ENCODE data around the gene SMYD3.
"Not testable (repeated sequence)": the region's sequence is repeated elsewhere in the genome, so short reads cannot be mapped to it uniquely, and the experiment has no call there.

Gene SMYD3

DNA sequence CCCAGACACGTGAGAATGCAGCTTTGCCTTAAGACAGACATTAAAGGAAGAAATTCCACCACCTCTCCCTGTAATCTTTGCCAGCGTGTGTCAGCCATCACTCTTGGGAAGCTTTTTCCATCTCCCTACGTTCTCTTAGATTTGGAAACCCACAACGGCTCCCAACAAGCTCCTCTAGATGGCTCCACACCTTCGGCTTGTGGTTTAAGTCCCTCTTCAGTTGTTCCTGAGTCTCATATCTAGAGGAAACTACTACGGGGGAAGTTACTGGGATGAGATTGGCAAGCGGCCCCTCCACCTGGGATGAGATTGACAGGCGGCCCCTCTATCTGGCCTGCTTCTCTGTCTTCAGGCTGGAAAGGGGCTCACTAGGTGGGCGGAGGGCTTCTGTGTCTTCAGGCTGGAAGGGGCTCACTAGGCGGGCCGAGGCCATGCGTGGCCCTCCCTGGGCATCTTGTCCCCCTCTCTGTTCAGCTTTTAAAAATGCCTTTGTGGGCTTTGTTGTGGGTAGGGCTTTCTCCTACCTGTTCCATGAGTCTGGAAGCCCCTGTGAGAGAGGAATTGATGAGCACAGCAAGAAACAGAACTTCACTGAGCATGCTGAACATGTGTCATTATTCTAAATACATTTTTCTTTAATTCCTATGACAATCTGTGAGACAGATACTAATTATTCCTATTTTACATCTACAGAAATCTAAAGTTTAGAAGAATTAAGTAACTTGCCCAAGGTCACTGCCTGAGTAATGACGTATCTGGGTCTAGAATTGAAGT lies 681.8 kb downstream of the SMYD3 start:
- no peak for DNase-seq
- Mint-ChIP-seq H3K27ac (no peak overlapping the region), H3K4me1 (no peaks in the 10 kb centered on the region), H3K36me3 (peaks cover 1% of the 10 kb centered on the region), H3K9me3 (peaks cover 20% of the 10 kb centered on the region), H3K4me3 (no peak overlapping the region), H3K27me3 (no peaks in the 10 kb centered on the region)
- CTCF ChIA-PET: no interaction called here

DNA sequence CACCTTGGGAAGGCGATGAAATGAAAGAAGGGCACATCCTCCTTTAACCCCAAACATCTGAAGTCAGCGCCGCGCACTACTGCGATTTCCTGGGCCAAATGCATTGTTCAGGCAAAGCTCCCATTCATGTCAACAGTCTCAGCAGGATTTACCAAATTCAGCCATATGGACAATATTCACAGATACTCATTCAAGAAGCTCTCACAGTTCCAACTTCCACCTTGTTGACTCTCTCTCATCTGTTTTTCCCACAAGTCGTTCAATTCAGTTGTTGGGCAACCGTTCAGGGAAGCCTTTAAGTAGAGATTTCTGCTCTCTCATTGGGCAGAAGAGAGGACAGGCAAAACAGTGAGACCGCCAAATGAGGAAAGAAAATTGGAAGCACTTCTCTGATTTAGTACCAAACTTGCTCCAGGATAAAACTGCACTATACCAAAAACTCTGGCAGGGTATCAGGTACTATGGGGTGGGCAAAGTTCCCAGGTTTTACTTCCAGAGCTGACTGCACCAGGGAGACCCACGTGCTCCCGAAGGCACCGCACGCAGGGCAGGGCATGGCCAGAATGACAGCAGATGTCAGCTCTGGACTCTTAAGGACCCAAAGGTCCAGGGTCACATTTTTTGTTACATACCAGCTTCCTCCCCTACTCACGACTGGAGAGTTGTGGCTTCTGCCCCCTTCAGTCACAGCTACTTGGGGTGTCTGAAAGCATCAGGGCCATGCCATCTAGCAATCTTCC lies 683.5 kb downstream of the SMYD3 start:
- Mint-ChIP-seq H3K9me3 (peaks cover 19% of the 10 kb centered on the region), H3K4me3 (no peak overlapping the region), H3K27me3 (no peaks in the 10 kb centered on the region), H3K4me1 (no peaks in the 10 kb centered on the region), H3K36me3 (peaks cover 1% of the 10 kb centered on the region), H3K27ac (no peak overlapping the region)
- CTCF ChIA-PET: no interaction called here
- DNase-seq: no peak

DNA sequence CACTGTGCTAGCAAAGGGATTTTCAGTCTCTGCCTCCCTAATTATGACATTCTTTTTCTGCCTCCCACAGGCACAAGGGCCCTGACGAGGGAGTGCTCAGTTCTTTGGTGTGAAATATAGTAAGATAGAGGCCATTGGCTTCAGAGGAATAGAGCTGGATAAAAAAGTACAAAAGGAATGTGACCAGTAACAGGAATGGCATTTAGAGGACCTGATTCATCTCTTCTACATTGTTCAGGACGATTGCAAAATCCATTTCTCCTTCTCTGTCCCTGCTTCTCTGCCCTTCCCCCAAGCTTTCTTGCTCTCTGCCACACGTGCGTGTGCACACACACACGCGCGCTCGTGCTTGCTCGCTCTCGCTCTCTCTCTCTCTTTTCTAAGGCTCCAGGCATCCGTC lies 684.1 kb downstream of the SMYD3 start:
- Mint-ChIP-seq H3K4me1 (no peaks in the 10 kb centered on the region), H3K36me3 (peaks cover 1% of the 10 kb centered on the region), H3K27me3 (no peaks in the 10 kb centered on the region), H3K4me3 (no peak overlapping the region), H3K27ac (no peak overlapping the region), H3K9me3 (peaks cover 19% of the 10 kb centered on the region)
- CTCF ChIA-PET: no interaction called here
- DNase-seq: no peak

DNA sequence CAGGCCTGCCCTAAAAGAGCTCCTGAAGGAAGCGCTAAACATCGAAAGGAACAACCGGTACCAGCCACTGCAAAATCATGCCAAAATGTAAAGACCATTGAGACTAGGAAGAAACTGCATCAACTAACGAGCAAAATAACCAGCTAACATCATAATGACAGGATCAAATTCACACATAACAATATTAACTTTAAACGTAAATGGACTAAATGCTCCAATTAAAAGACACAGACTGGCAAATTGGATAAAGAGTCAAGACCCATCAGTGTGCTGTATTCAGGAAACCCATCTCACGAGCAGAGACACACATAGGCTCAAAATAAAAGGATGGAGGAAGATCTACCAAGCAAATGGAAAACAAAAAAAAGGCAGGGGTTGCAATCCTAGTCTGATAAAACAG lies 688.7 kb downstream of the SMYD3 start:
- H3K9me3 Mint-ChIP-seq, H3K27me3 Mint-ChIP-seq, CTCF ChIA-PET, H3K4me3 Mint-ChIP-seq, DNase-seq, H3K27ac Mint-ChIP-seq, H3K4me1 Mint-ChIP-seq, H3K36me3 Mint-ChIP-seq: not testable (repeated sequence)

DNA sequence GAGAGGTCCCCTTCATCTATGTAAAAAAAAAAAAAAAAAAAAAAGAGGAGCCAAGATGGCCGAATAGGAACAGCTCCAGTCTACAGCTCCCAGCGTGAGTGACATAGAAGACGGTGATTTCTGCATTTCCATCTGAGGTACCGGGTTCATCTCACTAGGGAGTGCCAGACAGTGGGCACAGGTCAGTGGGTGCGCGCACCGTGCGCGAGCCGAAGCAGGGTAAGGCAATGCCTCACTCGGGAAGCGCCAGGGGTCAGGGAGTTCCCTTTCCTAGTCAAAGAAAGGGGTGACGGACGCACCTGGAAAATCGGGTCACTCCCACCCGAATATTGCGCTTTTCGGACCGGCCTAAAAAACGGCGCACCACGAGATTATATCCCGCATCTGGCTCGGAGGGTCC lies 690.6 kb downstream of the SMYD3 start:
- H3K27ac Mint-ChIP-seq, H3K9me3 Mint-ChIP-seq, H3K4me3 Mint-ChIP-seq, H3K36me3 Mint-ChIP-seq, H3K27me3 Mint-ChIP-seq, DNase-seq, H3K4me1 Mint-ChIP-seq: not testable (repeated sequence)
- CTCF ChIA-PET: interaction anchor here (0.5 kb wide), 1 partner anchor 14 kb away, joined by 3 read pairs; no protein-coding TSS in a partner anchor

DNA sequence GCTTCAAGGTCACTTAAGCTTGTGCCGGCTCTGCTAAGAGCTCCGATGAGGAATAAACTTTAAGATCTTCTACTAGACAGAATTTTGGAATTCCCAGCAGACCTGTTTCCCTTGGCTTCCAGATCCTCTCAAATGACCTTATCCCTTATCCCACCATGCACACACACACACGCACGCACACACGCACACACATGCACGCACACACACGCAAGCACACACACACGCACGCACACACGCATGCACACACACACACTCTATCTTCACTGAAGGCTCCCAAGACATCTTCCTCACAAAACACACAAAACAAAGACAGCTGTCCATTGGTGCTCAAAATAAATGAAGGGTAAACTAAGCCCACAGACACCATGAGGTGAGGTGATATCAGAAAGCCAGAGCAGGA lies 692.4 kb downstream of the SMYD3 start:
- Mint-ChIP-seq H3K9me3 (peaks cover 2% of the 10 kb centered on the region), H3K4me1 (no peaks in the 10 kb centered on the region), H3K27ac (no peak overlapping the region), H3K27me3 (no peaks in the 10 kb centered on the region), H3K36me3 (no peaks in the 10 kb centered on the region), H3K4me3 (no peak overlapping the region)
- CTCF ChIA-PET: interaction anchor here (1.2 kb wide), 1 partner anchor 126 kb away, joined by 3 read pairs; no protein-coding TSS in a partner anchor
- DNase-seq: no peak

DNA sequence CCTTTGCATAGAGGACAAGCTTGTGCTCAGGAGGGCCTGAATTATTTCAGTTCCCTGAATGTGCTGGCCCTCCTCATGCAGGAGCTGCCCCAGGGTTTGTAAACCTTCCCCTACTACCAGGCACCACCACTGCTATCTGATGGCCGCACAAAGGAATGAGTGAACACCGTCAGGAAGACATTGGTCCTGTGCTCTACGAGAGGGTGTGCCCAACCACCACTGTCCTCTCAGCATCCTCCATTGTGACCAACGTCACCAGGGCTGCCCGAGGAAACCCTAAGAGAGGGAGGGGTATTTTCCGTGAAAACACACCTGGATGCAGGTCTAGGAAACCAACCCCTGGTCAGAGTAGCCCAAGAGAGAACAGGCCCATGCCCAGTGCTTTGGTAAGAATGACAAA lies 694.8 kb downstream of the SMYD3 start:
- CTCF ChIA-PET: no interaction called here
- Mint-ChIP-seq H3K4me3 (no peak overlapping the region), H3K36me3 (no peaks in the 10 kb centered on the region), H3K27ac (no peak overlapping the region), H3K27me3 (no peaks in the 10 kb centered on the region), H3K4me1 (peaks cover 6% of the 10 kb centered on the region), H3K9me3 (peaks cover 2% of the 10 kb centered on the region)
- no peak for DNase-seq

DNA sequence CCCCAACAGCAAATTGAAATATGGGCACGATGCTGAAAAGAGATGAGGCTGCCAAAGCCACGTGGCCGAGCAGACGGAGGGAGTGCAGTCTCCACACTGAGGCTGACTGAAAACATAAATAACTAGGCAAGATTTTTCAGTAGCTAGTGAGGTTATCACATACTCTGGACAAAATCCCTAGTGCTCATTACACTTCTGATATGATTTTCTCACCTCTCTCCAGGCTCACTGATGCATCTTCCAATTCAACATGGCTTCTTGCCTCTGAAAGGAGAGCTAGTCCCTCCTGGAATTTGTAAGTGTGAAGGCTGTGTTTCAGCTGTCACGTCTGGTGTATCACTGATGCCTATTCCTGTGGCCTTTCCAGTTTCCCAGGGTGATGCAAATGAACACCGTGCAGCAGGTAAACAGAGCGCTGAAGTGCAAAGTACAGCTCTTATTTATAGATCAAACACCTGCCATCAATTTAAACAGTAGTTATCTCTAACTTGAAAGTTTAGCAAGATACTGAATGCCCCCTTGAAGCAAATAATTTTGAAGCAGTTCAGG lies 696.2 kb downstream of the SMYD3 start:
- CTCF ChIA-PET: no interaction called here
- no peak overlapping the region for H3K27ac Mint-ChIP-seq
- no peaks in the 10 kb centered on the region for H3K27me3 Mint-ChIP-seq
- H3K4me1 Mint-ChIP-seq: peaks cover 7% of the 10 kb centered on the region
- H3K36me3 Mint-ChIP-seq: no peaks in the 10 kb centered on the region
- no peaks in the 10 kb centered on the region for H3K9me3 Mint-ChIP-seq
- no peak overlapping the region for H3K4me3 Mint-ChIP-seq
- no peak for DNase-seq

DNA sequence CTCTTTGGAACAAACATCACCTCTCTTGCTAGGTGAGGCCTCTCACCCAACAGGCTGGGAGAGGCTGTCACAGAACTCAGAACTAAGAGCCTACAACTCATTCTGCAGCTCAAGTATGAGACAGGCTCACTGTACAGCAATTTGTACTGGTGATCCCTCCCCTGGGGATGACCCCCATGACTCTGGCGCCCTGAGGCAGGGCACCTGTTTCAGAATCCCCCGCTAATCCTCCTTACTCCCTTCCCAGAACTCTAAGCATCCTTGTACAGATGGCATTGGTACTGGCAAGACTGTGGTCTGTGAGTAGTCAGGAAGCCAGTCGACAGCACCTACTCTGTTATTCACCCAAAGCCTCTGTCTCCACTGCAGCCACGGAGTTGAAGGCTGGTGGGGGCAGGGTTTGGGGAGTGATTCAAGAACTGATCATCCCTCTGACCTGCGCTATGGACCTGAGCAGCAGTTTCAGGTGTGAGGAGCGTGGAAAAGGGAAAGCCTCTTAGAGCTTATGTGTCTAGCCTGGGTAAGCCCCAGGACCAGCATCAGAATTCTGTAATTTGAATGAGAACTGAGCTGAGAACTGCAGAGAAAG lies 696.8 kb downstream of the SMYD3 start:
- Mint-ChIP-seq H3K4me1 (peaks cover 7% of the 10 kb centered on the region), H3K9me3 (no peaks in the 10 kb centered on the region), H3K4me3 (no peak overlapping the region), H3K27me3 (no peaks in the 10 kb centered on the region), H3K36me3 (no peaks in the 10 kb centered on the region), H3K27ac (no peak overlapping the region)
- no peak for DNase-seq
- CTCF ChIA-PET: no interaction called here

DNA sequence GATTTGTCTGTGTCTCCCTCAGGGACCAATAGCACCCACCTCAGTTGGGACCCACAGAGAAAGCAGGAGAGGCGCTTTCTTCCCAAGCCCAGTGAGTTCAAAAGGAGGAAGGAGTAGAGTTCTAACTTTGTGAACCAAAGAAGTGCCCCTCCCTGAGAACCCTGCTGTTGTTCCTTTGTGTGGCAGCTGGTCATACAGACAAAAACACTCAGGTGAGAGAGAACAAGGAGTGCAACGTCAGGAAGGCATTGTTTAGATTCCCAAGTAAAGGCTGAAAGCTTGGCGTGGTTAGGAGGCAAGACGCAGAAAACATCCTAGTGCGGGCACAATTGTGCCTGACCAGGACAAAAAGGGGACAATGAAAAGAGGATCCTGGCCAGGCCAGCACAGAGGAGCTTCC lies 697.7 kb downstream of the SMYD3 start:
- H3K9me3 Mint-ChIP-seq: no peaks in the 10 kb centered on the region
- H3K27ac Mint-ChIP-seq: no peak overlapping the region
- CTCF ChIA-PET: no interaction called here
- no peaks in the 10 kb centered on the region for H3K27me3 Mint-ChIP-seq
- no peak for DNase-seq
- H3K36me3 Mint-ChIP-seq: no peaks in the 10 kb centered on the region
- H3K4me3 Mint-ChIP-seq: no peak overlapping the region
- H3K4me1 Mint-ChIP-seq: peaks cover 7% of the 10 kb centered on the region

DNA sequence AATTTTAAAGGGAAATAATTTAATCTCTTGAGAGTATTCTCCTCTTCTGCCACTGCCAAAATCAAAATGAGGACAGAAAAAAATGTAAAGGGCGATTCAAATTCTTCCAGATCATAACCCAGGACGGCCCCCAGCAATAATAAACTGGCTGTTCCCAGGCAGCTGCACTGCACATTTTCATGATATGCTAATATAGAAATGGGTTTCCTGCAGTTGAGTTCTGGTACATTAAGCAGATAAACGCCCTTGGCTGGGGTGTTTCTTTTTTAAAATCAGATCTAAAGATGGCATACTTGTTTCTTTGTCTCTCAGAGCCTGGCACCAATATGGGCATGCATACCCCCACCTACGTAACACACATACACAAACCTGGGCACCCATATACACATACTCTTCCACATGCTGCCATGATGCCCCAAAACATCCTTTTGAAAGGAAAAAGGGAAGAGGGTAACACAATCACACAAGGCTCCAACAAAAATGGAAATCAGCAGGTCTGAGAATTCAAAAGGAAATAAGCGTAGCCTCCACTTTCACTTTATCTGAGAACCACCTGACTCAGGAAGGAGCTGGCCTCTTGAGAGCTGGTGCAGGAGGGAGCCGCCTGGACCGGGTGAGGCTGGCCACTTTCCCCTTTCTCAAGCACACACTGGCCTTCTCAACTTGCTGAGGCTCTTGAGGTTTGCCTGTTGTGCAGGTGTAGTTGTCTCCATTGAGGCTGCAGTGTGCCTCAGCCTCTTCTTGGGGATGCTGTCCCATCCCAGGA lies 698.9 kb downstream of the SMYD3 start:
- no peaks in the 10 kb centered on the region for H3K36me3 Mint-ChIP-seq
- H3K4me3 Mint-ChIP-seq: no peak overlapping the region
- H3K4me1 Mint-ChIP-seq: peaks cover 7% of the 10 kb centered on the region
- no peaks in the 10 kb centered on the region for H3K27me3 Mint-ChIP-seq
- DNase-seq: no peak
- CTCF ChIA-PET: no interaction called here
- no peaks in the 10 kb centered on the region for H3K9me3 Mint-ChIP-seq
- H3K27ac Mint-ChIP-seq: no peak overlapping the region

DNA sequence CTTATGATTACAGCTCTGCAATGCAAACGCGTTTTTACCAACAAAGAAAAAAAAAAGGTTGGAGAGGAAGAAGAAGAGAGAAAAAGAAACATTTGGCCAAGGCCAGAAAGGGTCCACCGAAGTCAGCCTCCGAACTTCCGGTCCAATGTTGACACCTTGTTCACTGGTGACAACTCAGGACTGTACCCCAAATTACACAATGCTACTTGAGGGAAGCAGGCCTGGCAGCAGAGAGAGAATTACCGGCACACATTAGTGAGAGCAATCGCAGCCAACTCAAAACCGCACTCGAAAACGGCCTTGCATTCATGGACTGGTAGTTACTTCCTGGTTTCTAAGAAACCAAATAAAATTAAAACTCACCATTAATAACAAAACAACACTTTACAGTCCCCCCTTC lies 699.8 kb downstream of the SMYD3 start:
- Mint-ChIP-seq H3K4me3 (no peak overlapping the region), H3K27ac (peak overlapping the region; percentile 72), H3K4me1 (peaks cover 7% of the 10 kb centered on the region), H3K27me3 (no peaks in the 10 kb centered on the region), H3K9me3 (no peaks in the 10 kb centered on the region), H3K36me3 (no peaks in the 10 kb centered on the region)
- CTCF ChIA-PET: no interaction called here
- DNase-seq: no peak

DNA sequence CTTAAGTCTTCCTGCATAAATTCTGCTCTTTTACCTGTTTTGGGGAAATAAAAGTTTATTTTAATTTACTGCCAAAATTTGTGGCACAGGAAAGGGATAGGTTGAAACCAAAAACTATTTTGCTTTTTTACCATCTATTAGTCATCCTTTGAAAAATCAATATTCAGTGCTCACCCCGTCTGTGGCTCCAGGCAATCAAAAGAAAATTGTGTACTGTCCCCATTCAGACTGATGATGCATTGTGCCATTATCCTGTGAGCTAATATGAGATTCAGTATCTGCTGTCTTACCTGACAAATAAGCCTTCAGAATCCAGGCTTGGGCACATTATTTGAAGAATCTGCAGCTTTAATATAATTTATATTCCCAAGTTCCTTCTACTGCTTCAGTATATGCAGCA lies 701.5 kb downstream of the SMYD3 start:
- no peaks in the 10 kb centered on the region for H3K36me3 Mint-ChIP-seq
- no peak overlapping the region for H3K4me3 Mint-ChIP-seq
- H3K27me3 Mint-ChIP-seq: no peaks in the 10 kb centered on the region
- CTCF ChIA-PET: no interaction called here
- DNase-seq: no peak
- no peak overlapping the region for H3K27ac Mint-ChIP-seq
- H3K9me3 Mint-ChIP-seq: no peaks in the 10 kb centered on the region
- H3K4me1 Mint-ChIP-seq: peaks cover 7% of the 10 kb centered on the region

DNA sequence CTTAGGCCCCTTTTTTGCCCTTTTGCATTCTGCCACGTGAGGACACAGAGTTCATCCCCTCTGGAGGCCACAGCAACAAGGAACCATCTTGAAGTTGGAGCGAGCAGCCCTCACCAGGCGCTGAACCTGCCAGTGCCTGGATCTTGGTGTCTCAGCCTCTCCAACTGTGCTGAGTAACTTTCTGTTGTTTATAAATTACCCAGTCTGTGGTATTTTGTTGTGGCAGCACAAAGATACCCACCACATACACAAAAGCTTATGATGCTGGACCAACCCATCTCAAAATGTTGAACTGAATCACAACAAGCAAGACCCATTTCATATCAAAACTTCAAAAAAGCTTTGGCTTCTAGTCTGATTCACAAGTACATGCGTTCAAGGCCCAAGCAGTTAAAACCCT lies 702.4 kb downstream of the SMYD3 start:
- no peak overlapping the region for H3K27ac Mint-ChIP-seq
- H3K4me1 Mint-ChIP-seq: peaks cover 7% of the 10 kb centered on the region
- no peaks in the 10 kb centered on the region for H3K36me3 Mint-ChIP-seq
- H3K4me3 Mint-ChIP-seq: no peak overlapping the region
- CTCF ChIA-PET: no interaction called here
- H3K9me3 Mint-ChIP-seq: no peaks in the 10 kb centered on the region
- H3K27me3 Mint-ChIP-seq: no peaks in the 10 kb centered on the region
- no peak for DNase-seq

Measured in activated naive CD4-positive, alpha-beta T cell treated with anti-CD3 and anti-CD28 coated beads, Interleukin-2, amount 10 ng/mL, durations not matched to agents 7 days and 5 days (primary cell).